ENCODE measurements around the gene TDRD6.

DNA sequence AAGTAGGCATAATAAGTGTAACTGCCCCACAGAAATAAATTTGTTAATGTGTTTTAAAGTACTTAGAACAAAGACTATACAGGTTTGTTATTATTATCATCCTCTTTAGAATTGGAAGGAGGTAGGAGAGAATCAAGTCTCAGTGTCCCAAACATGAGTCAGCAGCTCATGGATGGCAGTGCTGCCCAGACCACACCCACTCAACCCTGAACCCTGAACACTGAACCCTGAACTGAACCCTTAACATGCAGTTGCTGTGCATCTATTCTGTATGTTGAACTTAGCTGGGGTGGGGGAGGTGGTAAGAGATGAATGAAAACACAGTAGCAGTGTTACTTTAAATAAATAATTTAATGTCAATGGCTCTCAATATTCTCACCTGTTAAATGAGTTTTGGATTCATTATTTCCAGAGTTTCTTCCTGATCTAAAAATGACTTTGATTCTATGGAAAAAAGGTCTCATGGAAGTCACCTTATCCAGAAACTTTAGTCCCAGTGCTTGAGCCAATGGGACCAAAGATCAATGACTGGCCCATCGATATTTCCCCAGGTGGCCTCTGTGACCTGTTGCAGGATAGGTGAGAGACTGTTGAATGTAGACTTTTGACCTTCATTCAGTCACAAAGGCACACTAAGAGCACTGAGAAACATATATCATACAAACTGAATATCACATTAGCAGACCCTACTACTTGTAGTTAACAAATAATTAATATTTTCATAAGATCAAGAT lies 55.9 kb downstream of the TDRD6 start:
- TF ChIP-seq, protein P1, sequence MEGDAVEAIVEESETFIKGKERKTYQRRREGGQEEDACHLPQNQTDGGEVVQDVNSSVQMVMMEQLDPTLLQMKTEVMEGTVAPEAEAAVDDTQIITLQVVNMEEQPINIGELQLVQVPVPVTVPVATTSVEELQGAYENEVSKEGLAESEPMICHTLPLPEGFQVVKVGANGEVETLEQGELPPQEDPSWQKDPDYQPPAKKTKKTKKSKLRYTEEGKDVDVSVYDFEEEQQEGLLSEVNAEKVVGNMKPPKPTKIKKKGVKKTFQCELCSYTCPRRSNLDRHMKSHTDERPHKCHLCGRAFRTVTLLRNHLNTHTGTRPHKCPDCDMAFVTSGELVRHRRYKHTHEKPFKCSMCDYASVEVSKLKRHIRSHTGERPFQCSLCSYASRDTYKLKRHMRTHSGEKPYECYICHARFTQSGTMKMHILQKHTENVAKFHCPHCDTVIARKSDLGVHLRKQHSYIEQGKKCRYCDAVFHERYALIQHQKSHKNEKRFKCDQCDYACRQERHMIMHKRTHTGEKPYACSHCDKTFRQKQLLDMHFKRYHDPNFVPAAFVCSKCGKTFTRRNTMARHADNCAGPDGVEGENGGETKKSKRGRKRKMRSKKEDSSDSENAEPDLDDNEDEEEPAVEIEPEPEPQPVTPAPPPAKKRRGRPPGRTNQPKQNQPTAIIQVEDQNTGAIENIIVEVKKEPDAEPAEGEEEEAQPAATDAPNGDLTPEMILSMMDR (IDR thresholded peaks at IDR 0.05) = no peak
- TF ChIP-seq POLR2A (IDR thresholded peaks at IDR 0.05) = no peak

Measured in testis (tissue), 2 donors.